ENCODE results near the gene PLCB2.

The PLCB2 gene

GRCh38 chr15:40301467-40302179 is 6.1 kb downstream of the PLCB2 start:
- no peak for DNase-seq

- DNase-seq: no peak
These were observed 7.0 kb downstream of the PLCB2 start for GRCh38 chr15:40300771-40301170.

GRCh38 chr15:40300367-40300766 is 7.4 kb downstream of the PLCB2 start:
- DNase-seq: no peak

- no peak for DNase-seq
These were observed 9.4 kb downstream of the PLCB2 start for GRCh38 chr15:40298216-40298935.

GRCh38 chr15:40297356-40297755 is 10.4 kb downstream of the PLCB2 start:
- DNase-seq: no peak

- DNase-seq: no peak
These were observed 11.0 kb downstream of the PLCB2 start for GRCh38 chr15:40296561-40297230.

- DNase-seq: no peak
These were observed 11.7 kb downstream of the PLCB2 start for GRCh38 chr15:40295877-40296560.

GRCh38 chr15:40295297-40295696 is 12.4 kb downstream of the PLCB2 start:
- no peak for DNase-seq

GRCh38 chr15:40293905-40294895 is 13.5 kb downstream of the PLCB2 start:
- DNase-seq: no peak

GRCh38 chr15:40293006-40293405 is 14.7 kb downstream of the PLCB2 start:
- no peak for DNase-seq

- DNase-seq: no peak
These were observed 15.5 kb downstream of the PLCB2 start for GRCh38 chr15:40292246-40292645.

GRCh38 chr15:40290918-40291574 is 16.7 kb downstream of the PLCB2 start:
- no peak for DNase-seq

GRCh38 chr15:40290545-40290917 is 17.2 kb downstream of the PLCB2 start:
- no peak for DNase-seq

- no peak for DNase-seq
These were observed 18.5 kb downstream of the PLCB2 start for GRCh38 chr15:40289140-40289775.

- DNase-seq: no peak
These were observed 19.8 kb downstream of the PLCB2 start for GRCh38 chr15:40287968-40288367.

- no peak for DNase-seq
These were observed 20.2 kb downstream of the PLCB2 start for GRCh38 chr15:40287505-40287904.

- DNase-seq: no peak
These were observed 20.9 kb downstream of the PLCB2 start for GRCh38 chr15:40286794-40287193.

GRCh38 chr15:40286061-40286532 is 21.6 kb downstream of the PLCB2 start:
- no peak for DNase-seq

GRCh38 chr15:40285554-40286011 is 22.2 kb downstream of the PLCB2 start:
- DNase-seq: no peak

- no peak for DNase-seq
These were observed 22.6 kb downstream of the PLCB2 start for GRCh38 chr15:40285151-40285550.

Data from CD4-positive, alpha-beta T cell treated with Interferon alpha-2 for 1 hour (primary cell).